ENCODE data around the gene ASB11. TPM values are rescaled to one million over a fixed set of nuclear protein-coding genes. Genes with fewer than 3 reads are reported as not detected.

ASB11 gene
- total RNA-seq, 1 donor from 2014 or later, result not detected

DNA sequence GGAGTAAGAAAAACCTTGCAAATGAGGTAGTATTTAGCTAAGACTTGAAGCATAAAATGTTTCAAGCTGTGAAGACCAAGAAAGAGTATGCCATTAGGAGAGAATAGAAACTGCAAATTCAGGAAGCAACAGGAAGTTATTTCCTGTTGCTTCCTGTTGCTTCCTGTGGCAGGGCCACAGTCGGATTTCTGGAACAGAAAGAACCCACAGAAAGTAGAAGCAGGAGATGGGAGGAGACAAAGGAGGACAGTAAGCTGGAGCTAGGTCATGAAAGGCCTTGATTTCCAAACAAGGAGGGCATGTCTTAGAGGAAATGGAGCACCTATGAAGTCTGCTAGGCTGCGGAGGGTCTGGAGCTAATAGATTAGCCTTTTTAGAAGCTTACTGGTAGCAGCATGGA lies 17.2 kb downstream of the ASB11 start:
- H3K4me3 Mint-ChIP-seq (ENCODE audit: unreplicated experiment), result no peak overlapping the region
- H3K27ac Mint-ChIP-seq (ENCODE audit: unreplicated experiment), result no peak overlapping the region
- H3K27ac ChIP-seq (ENCODE audit: low read depth, low read length), result no peak overlapping the region
- no peaks in the 10 kb centered on the region for H3K4me1 Mint-ChIP-seq (ENCODE audit: low read depth, unreplicated experiment)
- no peaks in the 10 kb centered on the region for H3K9me3 ChIP-seq (ENCODE audit: insufficient read depth, low read depth, low read length)
- no peaks in the 10 kb centered on the region for H3K4me1 ChIP-seq (ENCODE audit: insufficient read depth, low read length)
- FAIRE-seq (no peak), DNase-seq (ENCODE audit: low read depth) (no peak)
- no peaks in the 10 kb centered on the region for H3K79me2 ChIP-seq (ENCODE audit: insufficient read depth, low read length)
- no peaks in the 10 kb centered on the region for H3K27me3 ChIP-seq (ENCODE audit: insufficient read depth, low read length)
- no peak overlapping the region for H3K4me2 ChIP-seq (ENCODE audit: low read length)
- no peaks in the 10 kb centered on the region for H4K20me1 ChIP-seq (ENCODE audit: insufficient read depth, low read length)
- H3K9ac ChIP-seq (ENCODE audit: low read length), result no peak overlapping the region
- no peak overlapping the region for H2AFZ ChIP-seq (ENCODE audit: low read depth, low read length)
- H3K9me3 Mint-ChIP-seq (ENCODE audit: unreplicated experiment), result no peaks in the 10 kb centered on the region
- TF ChIP-seq CTCF (IDR thresholded peaks at IDR 0.05; ENCODE audit: insufficient read depth, low read depth, low read length) (no peak), EZH2 (IDR thresholded peaks at IDR 0.05; ENCODE audit: insufficient read depth, low read length) (no peak)
- no peak overlapping the region for H3K4me3 ChIP-seq (ENCODE audit: insufficient read depth, low read depth, low read length)
- no peaks in the 10 kb centered on the region for H3K36me3 Mint-ChIP-seq (ENCODE audit: low read depth, unreplicated experiment)
- H3K36me3 ChIP-seq (ENCODE audit: insufficient read depth, low read length), result no peaks in the 10 kb centered on the region
- H3K27me3 Mint-ChIP-seq (ENCODE audit: low read depth, unreplicated experiment), result no peaks in the 10 kb centered on the region

- H4K20me1 ChIP-seq (ENCODE audit: insufficient read depth, low read length), result no peaks in the 10 kb centered on the region
- no peaks in the 10 kb centered on the region for H3K27me3 Mint-ChIP-seq (ENCODE audit: low read depth, unreplicated experiment)
- no peaks in the 10 kb centered on the region for H3K27me3 ChIP-seq (ENCODE audit: insufficient read depth, low read length)
- FAIRE-seq (no peak), DNase-seq (ENCODE audit: low read depth) (no peak)
- no peak overlapping the region for H3K27ac ChIP-seq (ENCODE audit: low read depth, low read length)
- H3K9me3 Mint-ChIP-seq (ENCODE audit: unreplicated experiment), result no peaks in the 10 kb centered on the region
- H3K9me3 ChIP-seq (ENCODE audit: insufficient read depth, low read depth, low read length), result no peaks in the 10 kb centered on the region
- no peak overlapping the region for H3K9ac ChIP-seq (ENCODE audit: low read length)
- H3K79me2 ChIP-seq (ENCODE audit: insufficient read depth, low read length), result no peaks in the 10 kb centered on the region
- TF ChIP-seq EZH2 (IDR thresholded peaks at IDR 0.05; ENCODE audit: insufficient read depth, low read length) (no peak), CTCF (IDR thresholded peaks at IDR 0.05; ENCODE audit: insufficient read depth, low read depth, low read length) (no peak)
- no peak overlapping the region for H2AFZ ChIP-seq (ENCODE audit: low read depth, low read length)
- H3K27ac Mint-ChIP-seq (ENCODE audit: unreplicated experiment), result no peak overlapping the region
- H3K36me3 Mint-ChIP-seq (ENCODE audit: low read depth, unreplicated experiment), result no peaks in the 10 kb centered on the region
- no peaks in the 10 kb centered on the region for H3K4me1 ChIP-seq (ENCODE audit: insufficient read depth, low read length)
- no peaks in the 10 kb centered on the region for H3K4me1 Mint-ChIP-seq (ENCODE audit: low read depth, unreplicated experiment)
- H3K4me2 ChIP-seq (ENCODE audit: low read length), result no peak overlapping the region
- H3K4me3 Mint-ChIP-seq (ENCODE audit: unreplicated experiment), result no peak overlapping the region
- H3K36me3 ChIP-seq (ENCODE audit: insufficient read depth, low read length), result no peaks in the 10 kb centered on the region
- no peak overlapping the region for H3K4me3 ChIP-seq (ENCODE audit: insufficient read depth, low read depth, low read length)
Measured at GRCh38 chrX:15293451-15293850, 22.0 kb downstream of the ASB11 start.

DNA sequence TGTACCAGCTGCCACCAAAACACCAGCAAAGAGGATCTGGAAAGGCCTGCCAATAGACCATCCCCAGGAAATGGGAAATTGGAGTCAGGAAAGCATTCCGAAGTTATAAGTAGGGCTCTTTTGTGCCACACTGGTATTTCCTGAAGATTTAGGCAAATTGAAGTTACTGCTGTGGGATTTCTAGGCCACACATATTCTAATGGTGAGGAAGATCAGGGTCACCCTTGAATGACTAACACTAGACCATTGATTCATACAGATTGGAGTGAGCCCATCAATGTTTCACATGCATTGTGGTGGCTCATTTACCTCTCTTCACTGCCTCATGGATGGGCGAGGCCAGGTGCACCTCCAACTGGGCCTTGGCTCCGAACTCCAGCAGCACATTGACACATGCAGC lies 22.6 kb downstream of the ASB11 start:
- FAIRE-seq (peak; percentile 20), DNase-seq (ENCODE audit: low read depth) (no peak)
- no peak overlapping the region for H3K27ac Mint-ChIP-seq (ENCODE audit: unreplicated experiment)
- H3K27ac ChIP-seq (ENCODE audit: low read depth, low read length), result no peak overlapping the region
- H3K9me3 Mint-ChIP-seq (ENCODE audit: unreplicated experiment), result no peaks in the 10 kb centered on the region
- H3K79me2 ChIP-seq (ENCODE audit: insufficient read depth, low read length), result no peaks in the 10 kb centered on the region
- no peaks in the 10 kb centered on the region for H3K27me3 ChIP-seq (ENCODE audit: insufficient read depth, low read length)
- no peak overlapping the region for H3K9ac ChIP-seq (ENCODE audit: low read length)
- no peaks in the 10 kb centered on the region for H3K36me3 ChIP-seq (ENCODE audit: insufficient read depth, low read length)
- no peak overlapping the region for H2AFZ ChIP-seq (ENCODE audit: low read depth, low read length)
- H3K27me3 Mint-ChIP-seq (ENCODE audit: low read depth, unreplicated experiment), result no peaks in the 10 kb centered on the region
- no peaks in the 10 kb centered on the region for H3K4me1 Mint-ChIP-seq (ENCODE audit: low read depth, unreplicated experiment)
- TF ChIP-seq CTCF (IDR thresholded peaks at IDR 0.05; ENCODE audit: insufficient read depth, low read depth, low read length), result no peak
- TF ChIP-seq EZH2 (IDR thresholded peaks at IDR 0.05; ENCODE audit: insufficient read depth, low read length), result no peak
- no peak overlapping the region for H3K4me3 Mint-ChIP-seq (ENCODE audit: unreplicated experiment)
- H3K36me3 Mint-ChIP-seq (ENCODE audit: low read depth, unreplicated experiment), result no peaks in the 10 kb centered on the region
- no peaks in the 10 kb centered on the region for H3K4me1 ChIP-seq (ENCODE audit: insufficient read depth, low read length)
- no peak overlapping the region for H3K4me2 ChIP-seq (ENCODE audit: low read length)
- H4K20me1 ChIP-seq (ENCODE audit: insufficient read depth, low read length), result no peaks in the 10 kb centered on the region
- H3K9me3 ChIP-seq (ENCODE audit: insufficient read depth, low read depth, low read length), result no peaks in the 10 kb centered on the region
- no peak overlapping the region for H3K4me3 ChIP-seq (ENCODE audit: insufficient read depth, low read depth, low read length)
